Stimulated activated CD8-positive, alpha-beta memory T cell treated with anti-CD3 and anti-CD28 coated beads, Interleukin-4, amount 100 ng/mL, for 1 hour (primary cell): ENCODE results near the gene ARHGEF40.

Experiments
- DNase-seq, 2 donors: peaks; one replicate each; pipeline ENCODE4 v3.0.0-alpha.2; 2020; ENCODE audit warnings: low read depth in 2 of 2, low spot score in 1 of 2

ARHGEF40 gene

DNA sequence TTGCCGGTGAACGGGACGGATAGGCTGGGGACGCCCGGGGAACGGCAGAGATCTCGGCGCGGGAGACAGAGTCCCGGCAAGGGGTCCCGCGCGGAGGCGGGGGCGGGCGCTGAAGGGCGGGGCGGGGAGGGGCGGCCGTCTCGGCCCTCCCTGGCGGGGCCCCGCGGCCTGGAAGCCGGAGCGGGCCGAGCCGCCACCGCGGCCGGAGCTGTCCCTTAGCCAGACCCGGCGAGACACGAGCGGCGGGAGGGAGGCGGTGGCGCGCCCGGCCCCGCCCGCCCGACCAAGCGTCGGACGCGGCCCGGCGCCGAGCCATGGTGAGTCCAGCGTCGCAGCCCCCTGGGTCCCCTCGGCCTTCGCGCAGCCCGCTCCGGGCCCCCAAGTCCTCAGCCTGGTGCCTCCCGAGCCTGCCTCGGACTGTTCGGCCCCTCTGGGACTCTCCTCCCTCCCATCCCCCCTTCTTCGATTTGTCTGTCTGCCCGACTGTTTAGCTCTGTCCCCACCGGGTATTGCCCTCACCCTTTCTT lies at the start of gene ARHGEF40:
Gene ARHGEF40, plus strand, starts transcription at position 222 of the 527 bp plus-strand sequence. Its CDS starts 93 bp downstream, at position 315.
- DNase-seq: no peak

DNA sequence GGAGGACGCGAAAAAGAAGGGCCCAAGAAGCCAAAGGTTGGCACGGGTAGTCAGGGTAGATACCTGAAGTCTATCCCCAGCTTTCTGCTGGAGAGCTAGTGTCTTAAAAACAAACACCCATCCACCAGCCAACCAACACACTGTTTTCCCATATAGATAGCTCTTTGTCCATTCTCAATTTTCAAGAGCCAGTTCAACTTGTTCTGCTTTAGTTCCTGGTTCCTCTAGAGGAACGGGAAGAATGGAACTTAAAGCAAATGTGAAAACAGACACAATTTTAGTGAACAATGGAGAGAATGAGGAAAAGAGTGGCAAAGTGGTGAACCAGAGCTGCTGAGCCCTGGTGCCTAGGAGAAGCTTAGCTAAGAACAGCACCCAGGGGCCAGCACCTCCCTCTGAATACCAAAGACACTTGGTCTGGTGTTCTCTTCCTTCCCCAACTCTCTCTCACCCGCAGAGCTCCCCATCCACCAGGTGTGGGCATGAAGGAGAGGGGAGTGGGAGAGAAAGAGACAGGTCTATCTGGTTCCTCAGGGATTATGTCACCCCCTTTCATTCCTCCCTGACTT lies 49.0 kb upstream of the ARHGEF40 start:
- no peak for DNase-seq

DNA sequence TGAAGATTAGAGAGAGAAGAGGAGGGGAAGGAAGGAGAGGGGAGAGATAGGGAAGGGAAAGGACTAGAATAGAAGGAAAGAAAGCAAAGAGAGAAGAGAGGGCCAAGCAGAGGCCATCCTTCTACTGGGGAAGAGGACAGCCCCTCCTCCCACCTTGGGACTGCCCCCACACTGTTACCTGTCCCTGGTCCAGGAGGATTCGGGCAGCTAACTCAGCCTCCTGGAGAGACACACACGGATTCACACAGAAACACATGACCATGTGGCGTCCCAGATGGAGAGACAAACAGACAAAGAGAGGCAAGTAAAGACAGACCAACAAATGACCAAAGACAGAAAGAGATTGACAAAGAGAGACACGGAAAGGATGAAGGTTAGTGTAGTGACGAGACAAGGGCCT lies 47.4 kb upstream of the ARHGEF40 start:
- DNase-seq: no peak

- DNase-seq: no peak
Measured at GRCh38 chr14:21023174-21023573, 46.9 kb upstream of the ARHGEF40 start.

- DNase-seq: no peak
Measured at GRCh38 chr14:21023817-21024584, 46.1 kb upstream of the ARHGEF40 start.

GRCh38 chr14:21024585-21025370 lies 45.3 kb upstream of the ARHGEF40 start, which contains the start of gene NDRG2:
Gene NDRG2, minus strand, starts transcription at chr14:21025061. Its CDS starts 1,746 bp downstream, at chr14:21023315.
- DNase-seq: peak; percentile 55 to 59

GRCh38 chr14:21025371-21026273 lies 44.5 kb upstream of the ARHGEF40 start:
- DNase-seq: no peak

GRCh38 chr14:21026274-21026987 lies 43.7 kb upstream of the ARHGEF40 start:
- DNase-seq: no peak

- no peak for DNase-seq
Measured at GRCh38 chr14:21026988-21027315, 43.2 kb upstream of the ARHGEF40 start.

DNA sequence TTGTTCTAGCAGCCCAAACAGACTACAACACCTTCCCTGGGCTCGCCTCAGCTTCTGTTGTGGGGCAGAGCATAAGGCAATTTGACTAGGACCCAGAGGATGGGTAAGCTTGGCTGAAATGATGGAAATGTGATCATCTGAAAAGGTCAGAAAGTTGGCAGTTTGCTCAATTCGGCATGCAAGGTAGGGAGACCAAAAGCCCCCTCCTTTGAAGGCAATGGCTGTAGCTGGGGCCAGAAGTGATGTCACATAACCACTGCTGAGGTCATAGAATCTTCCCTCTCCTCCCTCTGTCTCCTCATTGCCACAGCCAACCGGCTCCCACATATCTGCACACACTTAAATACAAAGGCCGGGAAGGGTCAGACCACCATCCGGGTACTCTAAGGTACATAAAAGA lies 40.2 kb upstream of the ARHGEF40 start, which contains the start of gene TPPP2:
Gene TPPP2, plus strand, starts transcription at position 301 of the 400 bp plus-strand sequence. CDS start 365 bp downstream, outside the sequence.
- no peak for DNase-seq

DNA sequence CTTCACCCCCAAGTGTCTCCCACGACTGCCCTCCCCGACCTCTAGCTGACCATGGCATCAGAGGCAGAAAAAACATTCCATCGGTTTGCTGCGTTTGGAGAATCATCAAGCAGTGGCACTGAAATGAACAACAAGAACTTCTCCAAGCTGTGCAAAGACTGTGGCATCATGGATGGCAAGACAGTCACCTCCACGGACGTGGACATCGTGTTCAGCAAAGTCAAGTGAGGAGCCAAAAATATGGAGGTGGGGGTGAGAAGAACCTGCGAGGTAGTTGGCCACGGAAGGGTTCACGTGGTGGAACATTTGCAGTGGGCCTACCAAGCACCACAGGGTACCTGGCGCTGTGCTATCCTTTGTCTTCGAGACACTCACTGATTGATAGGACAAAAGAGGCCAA lies 39.6 kb upstream of the ARHGEF40 start:
- DNase-seq: no peak

- no peak for DNase-seq
Measured at GRCh38 chr14:21032326-21033132, 37.6 kb upstream of the ARHGEF40 start.

- no peak for DNase-seq
Measured at GRCh38 chr14:21033133-21033698, 36.9 kb upstream of the ARHGEF40 start.

DNA sequence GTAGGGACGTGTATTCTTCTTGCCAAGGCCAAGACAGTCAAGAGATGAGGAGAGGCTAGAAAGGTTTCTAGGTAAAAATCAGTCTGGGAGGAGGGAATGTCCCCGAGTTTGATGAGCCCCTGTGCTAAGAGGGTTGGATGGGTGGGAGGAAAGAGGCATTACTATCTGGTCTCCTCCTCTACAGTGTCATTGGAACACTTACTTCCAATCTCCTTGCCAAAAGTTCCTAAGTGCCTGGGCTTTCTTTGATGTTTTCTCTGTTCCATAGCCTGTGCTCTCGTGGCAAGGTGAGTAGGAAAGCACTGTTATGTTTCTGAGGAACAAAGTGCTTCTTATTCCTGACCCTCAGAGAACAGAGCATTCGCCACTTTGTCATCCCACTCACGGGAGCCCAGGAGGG lies 35.4 kb upstream of the ARHGEF40 start, which contains the start of gene RNASE13:
Gene RNASE13, minus strand, starts transcription at position 101 of the 400 bp plus-strand sequence. CDS start 519 bp downstream, outside the sequence.
- DNase-seq: no peak

GRCh38 chr14:21036751-21037150 lies 33.4 kb upstream of the ARHGEF40 start:
- DNase-seq: no peak

DNA sequence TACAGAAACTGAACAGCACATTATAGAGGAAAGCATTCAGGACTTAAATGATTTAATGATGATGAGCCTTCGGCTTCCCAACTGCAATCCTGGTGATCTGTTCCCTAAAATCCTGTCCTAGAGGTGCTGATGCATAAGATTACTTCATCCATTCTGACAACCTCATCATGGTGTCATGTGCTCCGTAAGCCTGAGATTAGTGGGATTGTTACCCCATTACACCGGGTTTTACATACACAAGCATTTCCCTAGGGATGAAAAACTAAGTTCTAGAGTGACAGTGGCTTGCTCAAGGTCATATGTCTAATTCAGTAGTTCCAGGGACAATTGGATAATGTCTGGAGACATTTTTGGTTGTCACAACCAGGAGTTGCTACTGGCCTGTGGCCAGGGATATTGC lies 32.9 kb upstream of the ARHGEF40 start:
- DNase-seq: no peak

- DNase-seq: no peak
Measured at GRCh38 chr14:21038441-21039422, 31.4 kb upstream of the ARHGEF40 start.
